Coronary artery (tissue), 2 donors: ENCODE results near the gene CSN2.

Experiments
- DNase-seq: peaks from one replicate; pipeline ENCODE4 v3.0.0-alpha.2; 2017; ENCODE audit warnings: low spot score
- H3K27ac ChIP-seq, 2 donors: fragments of 200-600 bp; sonication (generic); one replicate each; pipeline ENCODE4 v1.5.1; 2016 to 2019
- H3K4me3 ChIP-seq: fragments of 200-600 bp; sonication (generic); 2 replicates; pipeline ENCODE4 v1.5.1; 2016; ENCODE audit warnings: mild to moderate bottlenecking, moderate library complexity
- CTCF ChIP-seq: fragments of 200-600 bp; sonication (generic); IDR thresholded peaks from one replicate; pipeline ENCODE4 v1.5.1; 2019; ENCODE audit warnings: antibody characterized with exemption

Gene CSN2, protein sequence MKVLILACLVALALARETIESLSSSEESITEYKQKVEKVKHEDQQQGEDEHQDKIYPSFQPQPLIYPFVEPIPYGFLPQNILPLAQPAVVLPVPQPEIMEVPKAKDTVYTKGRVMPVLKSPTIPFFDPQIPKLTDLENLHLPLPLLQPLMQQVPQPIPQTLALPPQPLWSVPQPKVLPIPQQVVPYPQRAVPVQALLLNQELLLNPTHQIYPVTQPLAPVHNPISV

DNA sequence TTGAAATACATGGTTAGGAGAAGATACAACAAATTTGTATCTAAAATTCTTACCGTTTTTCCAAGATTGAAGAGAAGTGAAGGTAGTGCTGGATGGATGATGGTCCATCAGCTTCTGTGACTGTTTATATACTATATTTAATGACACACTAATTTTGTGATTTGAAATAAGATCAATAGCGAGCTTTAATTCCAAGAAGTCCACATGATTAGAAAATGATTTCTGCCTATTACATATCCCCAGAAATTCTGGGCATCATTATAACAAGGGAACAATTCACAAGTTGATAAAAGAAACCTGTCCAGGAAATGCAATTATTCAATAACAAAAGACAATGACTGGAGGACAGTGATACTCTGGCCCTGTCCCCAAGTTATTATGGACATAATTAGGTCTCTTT, at the start of gene CSN2:
TSS of gene CSN2 (minus strand) at position 101 of the 400 bp plus-strand sequence. CDS start 4,733 bp downstream, outside the sequence.
- TF ChIP-seq CTCF = no peak
- Histone ChIP-seq H3K27ac (no peak within 1 kb of the TSS), H3K4me3 (no peak within 1 kb of the TSS)
- no peak for DNase-seq

GRCh38 chr4:70008771-70009170, 43.2 kb upstream of the CSN2 start:
- no peak for TF ChIP-seq CTCF
- no peak overlapping the region for H3K4me3 ChIP-seq
- H3K27ac ChIP-seq = no peak overlapping the region
- DNase-seq = no peak

GRCh38 chr4:70002507-70002906, 37.0 kb upstream of the CSN2 start:
- DNase-seq = no peak
- no peak overlapping the region for H3K27ac ChIP-seq
- no peak overlapping the region for H3K4me3 ChIP-seq
- TF ChIP-seq CTCF = no peak

DNA sequence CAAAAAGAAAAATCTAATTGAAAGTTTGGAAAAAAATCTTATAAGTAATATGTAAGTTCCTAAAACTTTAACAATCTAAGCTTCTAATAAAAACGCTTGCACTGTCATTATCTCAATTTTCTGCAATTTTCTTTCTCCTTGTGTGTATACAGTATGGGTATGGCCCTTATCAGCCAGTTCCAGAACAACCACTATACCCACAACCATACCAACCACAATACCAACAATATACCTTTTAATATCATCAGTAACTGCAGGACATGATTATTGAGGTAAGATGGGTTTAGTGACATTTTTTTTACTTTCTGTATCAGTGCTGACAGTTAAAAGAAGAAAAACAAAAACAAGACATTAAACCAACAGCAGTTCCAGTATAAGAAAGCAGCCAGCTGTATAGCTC, 35.2 kb upstream of the CSN2 start:
- no peak for TF ChIP-seq CTCF
- Histone ChIP-seq H3K27ac (no peak overlapping the region), H3K4me3 (no peak overlapping the region)
- no peak for DNase-seq

GRCh38 chr4:69999420-69999819, 33.9 kb upstream of the CSN2 start:
- no peak overlapping the region for H3K4me3 ChIP-seq
- TF ChIP-seq CTCF = no peak
- no peak for DNase-seq
- H3K27ac ChIP-seq = no peak overlapping the region

DNA sequence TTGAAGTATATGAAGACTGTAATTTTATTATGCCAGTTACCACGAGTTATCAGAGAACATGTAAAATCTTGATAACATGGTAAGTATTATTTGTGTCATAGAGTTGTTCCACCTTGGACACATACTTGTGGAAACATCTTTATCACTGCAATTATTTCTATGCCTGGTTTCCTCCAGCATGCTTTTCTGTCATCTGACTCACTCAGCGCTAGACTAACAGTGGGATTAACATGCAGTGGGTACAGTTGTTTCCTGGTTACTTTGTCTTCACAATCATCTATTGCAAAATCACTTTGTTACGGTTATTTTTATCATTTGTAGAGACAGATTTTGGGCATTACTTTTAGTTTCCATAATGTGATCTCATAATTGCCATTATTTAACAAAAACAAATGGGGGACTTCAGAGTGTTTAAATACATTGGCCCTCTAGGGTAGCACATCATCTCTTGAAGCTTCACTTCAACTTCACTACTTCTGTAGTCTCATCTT, 30.0 kb upstream of the CSN2 start, which contains the start of gene STATH:
TSS of gene STATH (plus strand) at position 441 of the 491 bp plus-strand sequence. CDS start 2,472 bp downstream, outside the sequence.
- TF ChIP-seq CTCF = no peak
- no peak within 1 kb of the TSS for H3K27ac ChIP-seq
- no peak for DNase-seq
- no peak within 1 kb of the TSS for H3K4me3 ChIP-seq

- TF ChIP-seq CTCF = no peak
- no peak for DNase-seq
- Histone ChIP-seq H3K27ac (no peak overlapping the region), H3K4me3 (no peak overlapping the region)
Measured at GRCh38 chr4:69994782-69995181, 29.3 kb upstream of the CSN2 start.
